ENCODE results near the gene CLCA1.

The CLCA1 gene

GRCh38 chr1:86461482-86461881, 7.2 kb upstream of the CLCA1 start:
- DNase-seq (ENCODE audit: low read depth), result no peak

GRCh38 chr1:86464819-86465218, 3.9 kb upstream of the CLCA1 start:
- DNase-seq (ENCODE audit: low read depth), result no peak

DNA sequence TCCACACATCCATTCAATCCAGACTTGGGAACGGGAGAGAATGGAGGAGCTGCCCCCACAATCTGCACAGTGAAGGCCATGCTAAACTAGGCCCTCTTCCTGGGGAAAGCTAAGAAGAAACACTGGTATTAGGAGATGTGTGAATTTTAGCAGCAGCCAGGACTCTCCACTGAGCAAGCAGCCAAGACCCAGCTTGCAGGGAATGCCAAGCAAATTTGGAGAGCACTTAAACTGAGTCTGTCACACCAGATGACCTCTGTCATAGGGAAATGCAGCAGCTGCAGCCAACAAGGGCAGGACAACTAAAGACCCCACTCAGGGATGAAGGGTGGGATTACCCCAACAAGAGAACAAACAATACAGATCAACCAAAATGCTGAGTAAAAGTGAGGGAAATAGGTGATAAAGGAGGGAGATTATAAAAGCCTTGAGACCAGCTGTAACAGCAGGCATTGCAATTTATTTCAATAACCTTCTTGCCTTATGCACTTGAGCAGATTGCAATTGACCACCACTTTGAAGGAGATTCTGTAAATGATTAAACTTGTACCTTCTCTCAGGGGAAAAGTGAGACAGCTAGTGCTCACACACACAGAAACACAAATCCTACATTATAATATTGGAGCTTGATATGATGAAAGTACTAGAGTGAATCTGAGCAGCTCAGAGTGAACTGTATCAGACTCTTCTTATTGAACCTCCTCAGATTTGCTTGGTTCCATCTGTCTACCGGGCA, 2.5 kb upstream of the CLCA1 start:
- no peak for DNase-seq (ENCODE audit: low read depth)

DNA sequence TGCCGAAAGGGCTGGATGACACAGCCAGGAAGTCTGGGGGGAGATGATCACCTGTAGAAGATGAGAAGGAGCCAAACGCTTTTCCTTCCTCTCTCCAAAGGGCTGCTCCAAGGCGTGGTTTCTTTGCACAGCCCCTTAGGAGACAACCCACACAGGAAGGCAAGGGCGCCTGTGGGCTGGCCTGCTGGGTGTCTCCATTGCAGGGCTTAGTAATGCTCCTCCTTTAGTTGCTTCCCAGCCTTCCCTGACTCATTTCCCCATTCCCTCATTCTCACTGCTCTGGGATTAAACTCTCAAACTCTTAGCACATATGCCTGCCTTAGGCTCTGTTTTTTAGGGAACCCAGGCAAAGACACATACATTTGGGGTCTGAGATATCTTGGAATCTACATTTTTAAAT, 1.7 kb upstream of the CLCA1 start:
- DNase-seq (ENCODE audit: low read depth), result no peak

- DNase-seq (ENCODE audit: low read depth), result no peak
These were observed 2.1 kb downstream of the CLCA1 start for GRCh38 chr1:86470859-86471258.

- no peak for DNase-seq (ENCODE audit: low read depth)
These were observed 2.6 kb downstream of the CLCA1 start for GRCh38 chr1:86471291-86471690.

DNA sequence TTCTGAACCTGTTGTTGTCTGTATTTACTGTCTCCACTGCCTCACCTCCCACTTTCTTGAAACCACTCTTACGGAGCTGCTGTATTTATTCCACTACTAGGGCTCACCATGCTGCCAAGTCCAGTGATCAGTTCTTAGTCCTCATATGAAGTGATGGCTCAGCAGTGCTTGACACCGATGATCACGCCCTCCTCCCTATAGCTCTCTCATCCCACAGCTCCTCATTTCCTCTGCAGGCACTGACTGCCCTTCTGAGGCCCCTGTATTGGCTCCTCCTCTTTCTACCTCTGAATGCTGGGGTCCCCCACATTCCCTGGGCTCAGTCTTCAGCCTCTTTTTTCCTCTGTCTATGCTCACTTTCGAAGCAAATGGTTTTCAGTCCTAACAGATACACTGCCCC, 3.4 kb downstream of the CLCA1 start:
- no peak for DNase-seq (ENCODE audit: low read depth)

DNA sequence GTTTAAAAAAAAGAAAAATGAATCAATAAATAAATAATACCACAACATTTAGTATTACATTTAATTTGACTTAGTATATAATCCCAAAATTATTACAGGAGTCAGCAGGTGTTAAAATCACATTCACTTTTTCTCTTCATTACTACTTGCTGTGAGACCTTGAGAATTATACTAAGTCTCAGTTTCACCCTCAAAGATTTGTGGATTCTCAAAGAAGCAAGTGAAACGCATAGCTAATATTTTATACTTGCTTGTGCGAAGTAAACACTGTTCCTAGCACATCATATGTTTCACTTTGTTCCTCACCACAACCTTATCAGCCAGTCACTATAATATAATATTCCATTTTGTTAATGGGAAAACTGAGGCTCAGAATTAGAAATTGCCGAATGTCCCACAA, 4.0 kb downstream of the CLCA1 start:
- no peak for DNase-seq (ENCODE audit: low read depth)

- no peak for DNase-seq (ENCODE audit: low read depth)
These were observed 8.5 kb downstream of the CLCA1 start for GRCh38 chr1:86477256-86477655.

DNA sequence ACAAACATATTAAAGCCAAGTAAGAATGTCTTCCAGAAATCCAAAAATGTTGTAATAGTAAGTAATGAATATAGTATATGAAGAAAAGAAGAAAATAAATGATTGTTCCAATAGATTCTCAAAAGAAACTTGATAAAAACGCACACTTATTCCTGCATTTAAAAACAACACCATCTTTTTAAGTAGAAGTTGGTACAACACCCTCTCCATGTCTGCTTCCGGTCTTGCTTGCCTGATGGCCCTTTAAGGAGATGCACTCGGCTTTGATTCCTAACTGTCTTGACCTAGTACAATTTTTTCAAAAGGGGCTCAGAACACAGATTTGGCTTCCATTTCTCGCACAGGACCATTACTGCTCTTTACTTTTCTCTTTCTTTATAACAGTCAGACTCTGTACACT, 9.0 kb downstream of the CLCA1 start:
- no peak for DNase-seq (ENCODE audit: low read depth)

- no peak for DNase-seq (ENCODE audit: low read depth)
These were observed 9.9 kb downstream of the CLCA1 start for GRCh38 chr1:86478416-86479156.

GRCh38 chr1:86481966-86482365, 13.2 kb downstream of the CLCA1 start:
- no peak for DNase-seq (ENCODE audit: low read depth)

DNA sequence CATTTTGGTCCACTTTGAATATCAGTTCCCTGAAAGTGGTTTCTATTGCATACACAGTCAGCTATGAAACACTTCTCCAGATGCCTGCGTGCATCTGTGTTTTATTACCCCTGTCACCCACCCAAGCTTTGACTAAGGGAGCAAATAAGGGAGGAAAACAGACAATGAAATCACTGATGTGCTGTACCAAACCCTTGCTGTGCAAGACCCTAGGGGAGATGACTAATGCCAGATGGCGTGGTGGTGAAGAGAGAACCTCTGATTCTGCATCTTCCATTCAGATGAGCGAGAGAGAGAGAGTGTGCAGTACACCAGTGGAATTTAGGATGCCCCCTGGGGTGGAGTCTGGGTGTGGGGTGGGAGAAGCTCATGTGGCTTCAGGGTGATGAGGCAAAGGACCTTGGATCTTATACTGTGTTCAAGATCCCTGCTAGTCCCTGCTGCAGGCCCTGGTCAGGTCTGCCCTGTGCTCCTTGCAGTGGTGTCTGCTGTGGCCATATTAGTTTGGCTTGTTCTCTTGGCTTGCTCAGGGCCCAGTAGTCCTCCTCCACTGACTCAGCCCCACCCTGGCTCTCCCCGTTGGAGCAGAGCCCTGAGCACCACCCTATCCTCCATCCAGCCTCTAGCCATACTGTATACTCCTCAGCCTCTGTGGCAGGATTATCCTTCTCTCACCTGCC, 18.5 kb downstream of the CLCA1 start:
- no peak for DNase-seq (ENCODE audit: low read depth)

- DNase-seq (ENCODE audit: low read depth), result no peak
These were observed 19.0 kb downstream of the CLCA1 start for GRCh38 chr1:86487811-86488141.

- no peak for DNase-seq (ENCODE audit: low read depth)
These were observed 20.6 kb downstream of the CLCA1 start for GRCh38 chr1:86489242-86489878.

- no peak for DNase-seq (ENCODE audit: low read depth)
These were observed 22.6 kb downstream of the CLCA1 start for GRCh38 chr1:86491171-86491950.

DNA sequence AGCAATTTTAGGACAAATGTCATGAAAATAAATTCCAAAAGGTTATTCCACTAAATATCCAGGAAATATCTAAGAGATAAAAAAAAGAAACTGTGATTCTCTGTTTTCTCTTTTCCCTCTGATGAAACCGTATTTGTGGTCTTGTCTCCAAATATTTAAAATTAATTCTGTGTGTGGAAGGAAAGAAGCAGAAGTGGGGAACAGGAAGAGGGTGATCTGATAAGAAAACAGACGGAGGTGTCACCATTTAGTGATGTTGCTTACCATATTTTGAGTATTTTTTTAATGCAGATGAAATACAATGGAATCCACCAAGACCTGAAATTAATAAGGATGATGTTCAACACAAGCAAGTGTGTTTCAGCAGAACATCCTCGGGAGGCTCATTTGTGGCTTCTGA, 29.6 kb downstream of the CLCA1 start:
- DNase-seq (ENCODE audit: low read depth), result no peak

DNA sequence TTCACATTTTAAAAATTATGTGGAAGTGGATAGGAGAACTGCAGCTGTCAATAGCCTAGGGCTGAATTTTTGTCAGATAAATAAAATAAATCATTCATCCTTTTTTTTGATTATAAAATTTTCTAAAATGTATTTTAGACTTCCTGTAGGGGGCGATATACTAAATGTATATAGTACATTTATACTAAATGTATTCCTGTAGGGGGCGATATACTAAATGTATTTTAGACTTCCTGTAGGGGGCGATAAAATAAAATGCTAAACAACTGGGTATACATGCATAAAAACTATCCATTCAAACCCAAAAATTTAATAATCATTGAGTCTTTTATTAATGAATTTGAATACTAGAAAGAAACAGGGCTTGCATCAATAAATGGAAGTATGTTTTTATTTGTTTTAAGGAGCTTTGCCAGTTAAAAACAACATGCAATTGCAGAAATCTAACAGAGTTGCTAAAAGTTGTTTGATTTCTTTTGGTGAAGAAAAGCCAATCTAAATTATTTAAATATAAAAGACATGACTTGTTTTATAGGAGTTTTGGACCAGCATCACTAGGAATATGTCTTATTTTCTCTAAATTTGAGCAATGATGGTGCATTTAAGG, 31.4 kb downstream of the CLCA1 start:
- DNase-seq (ENCODE audit: low read depth), result no peak

DNA sequence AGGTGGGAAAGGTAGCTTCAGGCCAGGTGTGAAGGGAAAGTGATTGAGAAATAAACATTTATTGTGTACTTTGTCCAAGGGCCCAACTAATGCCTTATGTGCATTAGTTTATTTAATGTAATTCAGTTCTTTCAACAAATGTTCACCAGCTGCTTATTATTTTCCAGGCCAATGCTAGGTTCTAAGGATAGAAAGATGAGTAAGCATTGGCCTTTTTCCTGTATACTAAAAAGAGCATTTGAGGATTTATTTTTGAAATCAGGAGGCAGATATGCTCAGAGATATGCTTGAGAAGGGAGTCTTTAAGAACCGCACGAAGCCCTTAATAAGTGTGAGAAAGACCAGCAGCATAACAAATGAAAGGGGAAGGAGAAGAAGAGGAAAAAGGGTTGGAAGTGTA, 32.0 kb downstream of the CLCA1 start:
- DNase-seq (ENCODE audit: low read depth), result no peak

DNA sequence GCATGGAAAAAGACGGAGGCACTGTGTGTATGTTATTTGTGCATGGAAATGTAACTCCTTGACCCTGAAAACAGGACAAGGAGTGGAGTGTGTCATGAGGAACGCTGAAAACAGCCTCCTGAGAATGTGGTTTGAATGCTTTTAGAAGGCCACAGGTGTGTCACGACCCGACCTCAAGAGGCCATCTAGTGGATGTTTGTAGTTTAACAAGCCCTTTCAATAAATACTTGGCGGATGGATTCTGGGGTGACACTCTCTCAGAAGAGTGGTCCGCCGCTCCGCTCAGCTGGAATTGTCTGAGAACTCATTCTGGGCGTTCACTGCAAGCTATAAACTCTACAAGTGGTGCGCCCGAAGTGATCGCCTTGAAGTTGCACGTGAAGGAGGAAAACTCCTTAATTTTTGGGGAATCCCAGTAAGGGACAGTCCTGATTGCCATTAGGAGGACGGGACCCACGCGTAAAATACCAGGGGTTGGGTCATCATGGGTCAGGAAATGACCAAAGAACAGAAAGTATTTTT, 33.5 kb downstream of the CLCA1 start:
- peak; percentile 7 for DNase-seq (ENCODE audit: low read depth)

- no peak for DNase-seq (ENCODE audit: low read depth)
These were observed 34.1 kb downstream of the CLCA1 start for GRCh38 chr1:86502721-86503405.

Measured in stimulated activated CD8-positive, alpha-beta memory T cell treated with anti-CD3 and anti-CD28 coated beads, Interleukin-4, amount 100 ng/mL, for 24 hours (primary cell).